Vagina (tissue), 2 donors: ENCODE results near the gene FGF10. TPM values are rescaled to one million over a fixed set of nuclear protein-coding genes. Genes with fewer than 3 reads are reported as not detected.

Experiments
- DNase-seq, 2 donors: peaks; one replicate each; pipeline ENCODE4 v3.0.0-alpha.2; 2017; ENCODE audit errors: extremely low spot score in 2 of 2
- H3K27ac ChIP-seq: fragments of 200-600 bp; sonication (generic); one replicate; pipeline ENCODE4 v1.5.1; 2019
- H3K27me3 ChIP-seq: fragments of 200-600 bp; sonication (generic); one replicate; pipeline ENCODE4 v1.5.1; 2019
- H3K36me3 ChIP-seq, 2 donors: fragments of 200-600 bp; sonication (generic); one replicate each; pipeline ENCODE4 v1.5.1; 2017 to 2019
- H3K4me1 ChIP-seq: fragments of 200-600 bp; sonication (generic); one replicate; pipeline ENCODE4 v1.5.1; 2019
- H3K4me3 ChIP-seq, 2 donors: fragments of 200-600 bp; sonication (generic); 1 replicate in 1 of 2; 2 replicates in 1 of 2; pipeline ENCODE4 v1.5.1; 2016 to 2019
- H3K9me3 ChIP-seq: fragments of 200-600 bp; sonication (generic); one replicate; pipeline ENCODE4 v1.5.1; 2019
- CTCF ChIP-seq, 3 experiments: fragments of 450-650 bp in 2 of 3; fragments of 200-600 bp in 1 of 3; sonication (generic) in 1 of 3; IDR thresholded peaks; one replicate each; pipeline ENCODE4 v1.5.1; 2017 to 2019; ENCODE audit warnings: antibody characterized with exemption in 3 of 3, mild to moderate bottlenecking in 2 of 3, moderate library complexity in 2 of 3
- POLR2A ChIP-seq, 2 donors: fragments of 450-650 bp; IDR thresholded peaks; one replicate each; pipeline ENCODE4 v1.6.1; 2017; ENCODE audit warnings: antibody characterized with exemption in 2 of 2, mild to moderate bottlenecking in 2 of 2, moderate library complexity in 2 of 2
- POLR2AphosphoS5 ChIP-seq, 2 donors: sonication (generic); formaldehyde crosslinking; IDR thresholded peaks; one replicate each; pipeline ENCODE4 v1.9.0; 2017; ENCODE audit warnings: antibody characterized with exemption in 2 of 2, mild to moderate bottlenecking in 2 of 2, low read depth in 1 of 2; ENCODE audit not compliant: insufficient read depth in 1 of 2
- intact Hi-C: fragments of 100-400 bp; cut with DNase I; formaldehyde crosslinking; loops from one replicate; pipeline ENCODE4 v1.15.1; 2023
- total RNA-seq: library from RNA; depleted of rRNA; stranded (reverse); fragments of >200 nt; gene quantifications from one replicate; pipeline ENCODE4 v1.2.3, GENCODE V29; 2016

The FGF10 gene
- total RNA-seq, 1 donor from 2014 or later: 41.3 TPM

- Histone ChIP-seq H3K36me3 (no peaks in the 10 kb centered on the region), H3K4me1 (no peaks in the 10 kb centered on the region), H3K4me3 (no peak overlapping the region), H3K27me3 (no peaks in the 10 kb centered on the region), H3K27ac (no peak overlapping the region), H3K9me3 (no peaks in the 10 kb centered on the region)
- DNase-seq: no peak
- intact Hi-C loops: no loop called here
- no peak for TF ChIP-seq CTCF (IDR thresholded peaks at IDR 0.05)
- no peak for TF ChIP-seq POLR2AphosphoS5 (IDR thresholded peaks at IDR 0.05; ENCODE audit: insufficient read depth in 1 of 2, low read depth in 1 of 2)
- no peak for TF ChIP-seq POLR2A (IDR thresholded peaks at IDR 0.05)
Measured at GRCh38 chr5:44275329-44275728, 113.9 kb downstream of the FGF10 start.

GRCh38 chr5:44267909-44268308, 121.3 kb downstream of the FGF10 start:
- intact Hi-C loops: no loop called here
- Histone ChIP-seq H3K4me3 (no peak overlapping the region), H3K4me1 (no peaks in the 10 kb centered on the region), H3K27me3 (no peaks in the 10 kb centered on the region), H3K9me3 (no peaks in the 10 kb centered on the region), H3K36me3 (no peaks in the 10 kb centered on the region), H3K27ac (no peak overlapping the region)
- no peak for DNase-seq
- TF ChIP-seq POLR2AphosphoS5 (IDR thresholded peaks at IDR 0.05; ENCODE audit: insufficient read depth in 1 of 2, low read depth in 1 of 2) (no peak), POLR2A (IDR thresholded peaks at IDR 0.05) (no peak), CTCF (IDR thresholded peaks at IDR 0.05) (no peak)

GRCh38 chr5:44266882-44267576, 122.2 kb downstream of the FGF10 start:
- no peak for TF ChIP-seq POLR2AphosphoS5 (IDR thresholded peaks at IDR 0.05; ENCODE audit: insufficient read depth in 1 of 2, low read depth in 1 of 2)
- Histone ChIP-seq H3K4me1 (no peaks in the 10 kb centered on the region), H3K4me3 (no peak overlapping the region), H3K27ac (no peak overlapping the region), H3K36me3 (no peaks in the 10 kb centered on the region), H3K9me3 (no peaks in the 10 kb centered on the region), H3K27me3 (no peaks in the 10 kb centered on the region)
- intact Hi-C loops: no loop called here
- no peak for DNase-seq

GRCh38 chr5:44265713-44266112, 123.5 kb downstream of the FGF10 start:
- Histone ChIP-seq H3K27me3 (no peaks in the 10 kb centered on the region), H3K9me3 (no peaks in the 10 kb centered on the region), H3K4me1 (no peaks in the 10 kb centered on the region), H3K27ac (no peak overlapping the region), H3K4me3 (no peak overlapping the region), H3K36me3 (no peaks in the 10 kb centered on the region)
- no peak for DNase-seq
- intact Hi-C loops: no loop called here
- no peak for TF ChIP-seq CTCF (IDR thresholded peaks at IDR 0.05)
- no peak for TF ChIP-seq POLR2AphosphoS5 (IDR thresholded peaks at IDR 0.05; ENCODE audit: insufficient read depth in 1 of 2, low read depth in 1 of 2)
- TF ChIP-seq POLR2A (IDR thresholded peaks at IDR 0.05): no peak

GRCh38 chr5:44260793-44261192, 128.4 kb downstream of the FGF10 start:
- Histone ChIP-seq H3K27ac (no peak overlapping the region), H3K36me3 (no peaks in the 10 kb centered on the region), H3K4me1 (no peaks in the 10 kb centered on the region), H3K9me3 (no peaks in the 10 kb centered on the region), H3K27me3 (no peaks in the 10 kb centered on the region), H3K4me3 (no peak overlapping the region)
- TF ChIP-seq CTCF (IDR thresholded peaks at IDR 0.05) (no peak), POLR2A (IDR thresholded peaks at IDR 0.05) (no peak), POLR2AphosphoS5 (IDR thresholded peaks at IDR 0.05; ENCODE audit: insufficient read depth in 1 of 2, low read depth in 1 of 2) (no peak)
- no peak for DNase-seq
- intact Hi-C loops: no loop called here
